Stimulated activated naive CD8-positive, alpha-beta T cell treated with anti-CD3 and anti-CD28 coated beads, Interleukin-15, amount 100 ng/mL, for 72 hours (primary cell): Measurements from ENCODE around the gene GOLGA6L4.
A peak's percentile ranks its signal among the peaks of the same experiment; 100 is the strongest.
"Not testable (repeated sequence)": the region's sequence is repeated elsewhere in the genome, so short reads cannot be mapped to it uniquely, and the experiment has no call there.

ENCODE experiments used
- ATAC-seq: fragments of 150-1000 bp; cut with Tn5 transposase; 2 replicates; pipeline ENCODE4 v1.10.0; 2021; ENCODE audit warnings: mild to moderate bottlenecking, moderate library complexity
- DNase-seq, 2 donors: peaks; one replicate each; pipeline ENCODE4 v3.0.0; 2021 to 2022
- H3K27ac Mint-ChIP-seq, 2 donors: one replicate each; pipeline ENCODE4 v1.8.0; 2022; ENCODE audit warnings: mild to moderate bottlenecking in 2 of 2, mixed read lengths in 2 of 2, moderate library complexity in 2 of 2
- H3K27me3 Mint-ChIP-seq: one replicate; pipeline ENCODE4 v1.8.0; 2022; ENCODE audit warnings: mixed read lengths
- H3K4me1 Mint-ChIP-seq: one replicate; pipeline ENCODE4 v1.8.0; 2022; ENCODE audit warnings: mild to moderate bottlenecking, mixed read lengths
- H3K4me3 Mint-ChIP-seq, 2 donors: one replicate each; pipeline ENCODE4 v1.8.0; 2022; ENCODE audit warnings: mild to moderate bottlenecking in 2 of 2, mixed read lengths in 2 of 2, moderate library complexity in 1 of 2
- H3K9me3 Mint-ChIP-seq, 2 donors: one replicate each; pipeline ENCODE4 v1.8.0; 2022; ENCODE audit warnings: mixed read lengths in 2 of 2

The GOLGA6L4 gene, protein sequence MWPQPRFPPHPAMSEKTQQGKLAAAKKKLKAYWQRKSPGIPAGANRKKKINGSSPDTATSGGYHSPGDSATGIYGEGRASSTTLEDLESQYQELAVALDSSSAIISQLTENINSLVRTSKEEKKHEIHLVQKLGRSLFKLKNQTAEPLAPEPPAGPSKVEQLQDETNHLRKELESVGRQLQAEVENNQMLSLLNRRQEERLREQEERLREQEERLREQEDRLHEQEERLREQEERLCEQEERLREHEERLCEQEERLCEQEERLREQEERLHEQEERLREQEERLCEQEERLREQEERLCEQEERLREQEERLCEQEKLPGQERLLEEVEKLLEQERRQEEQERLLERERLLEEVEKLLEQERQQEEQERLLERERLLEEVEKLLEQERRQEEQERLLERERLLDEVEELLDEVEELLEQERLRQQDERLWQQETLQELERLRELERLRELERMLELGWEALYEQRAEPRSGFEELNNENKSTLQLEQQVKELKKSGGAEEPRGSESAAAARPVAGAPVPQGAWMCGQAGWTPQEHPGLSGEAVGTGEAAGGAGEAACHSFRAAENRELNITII

DNA sequence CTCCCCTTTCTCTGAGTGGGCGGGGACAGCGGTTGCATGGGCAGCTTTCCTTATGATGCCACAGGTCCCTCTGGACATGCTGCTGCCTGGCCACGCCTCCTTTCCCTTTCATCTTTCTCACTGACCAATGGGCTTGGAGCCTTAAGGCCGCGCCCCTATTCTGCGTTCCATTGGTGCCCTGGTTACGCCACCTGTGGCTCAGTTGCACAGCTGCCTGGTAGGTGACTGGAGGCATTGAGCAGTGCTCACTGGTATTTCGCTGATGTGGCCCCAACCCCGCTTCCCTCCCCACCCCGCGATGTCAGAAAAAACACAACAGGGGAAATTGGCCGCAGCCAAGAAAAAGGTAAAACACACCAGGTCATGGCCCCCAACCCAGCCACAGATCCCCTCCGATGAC is at the start of gene GOLGA6L4:
TSS of gene GOLGA6L4 (plus strand) at position 201 of the 400 bp plus-strand sequence. CDS start at position 263, 62 bp downstream.
- not testable (repeated sequence) for ATAC-seq, H3K27ac Mint-ChIP-seq, H3K4me1 Mint-ChIP-seq, DNase-seq, H3K4me3 Mint-ChIP-seq, H3K9me3 Mint-ChIP-seq, H3K27me3 Mint-ChIP-seq

DNA sequence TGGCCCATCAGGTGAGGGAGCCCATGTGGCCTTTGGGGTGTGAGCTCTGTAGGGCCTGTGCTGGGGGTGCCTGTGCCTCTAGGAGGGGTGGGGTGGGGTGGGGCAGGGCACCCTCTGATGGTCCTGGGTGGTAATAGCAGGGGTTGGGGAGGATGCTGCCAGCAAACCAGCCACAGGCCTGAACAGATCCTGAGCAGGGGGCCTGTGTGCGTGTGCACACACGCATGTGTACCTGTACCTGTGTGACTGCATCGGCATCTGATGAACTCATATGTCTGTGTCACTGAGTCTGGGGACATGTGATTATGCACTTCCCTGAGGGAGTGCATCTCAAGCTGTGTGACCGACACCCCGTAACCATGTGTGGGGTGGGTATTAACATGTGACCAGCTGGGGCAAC is 42.6 kb upstream of the GOLGA6L4 start:
- not testable (repeated sequence) for DNase-seq, H3K27me3 Mint-ChIP-seq, H3K9me3 Mint-ChIP-seq, H3K27ac Mint-ChIP-seq, H3K4me1 Mint-ChIP-seq, H3K4me3 Mint-ChIP-seq
- peak; percentile 48 for ATAC-seq

DNA sequence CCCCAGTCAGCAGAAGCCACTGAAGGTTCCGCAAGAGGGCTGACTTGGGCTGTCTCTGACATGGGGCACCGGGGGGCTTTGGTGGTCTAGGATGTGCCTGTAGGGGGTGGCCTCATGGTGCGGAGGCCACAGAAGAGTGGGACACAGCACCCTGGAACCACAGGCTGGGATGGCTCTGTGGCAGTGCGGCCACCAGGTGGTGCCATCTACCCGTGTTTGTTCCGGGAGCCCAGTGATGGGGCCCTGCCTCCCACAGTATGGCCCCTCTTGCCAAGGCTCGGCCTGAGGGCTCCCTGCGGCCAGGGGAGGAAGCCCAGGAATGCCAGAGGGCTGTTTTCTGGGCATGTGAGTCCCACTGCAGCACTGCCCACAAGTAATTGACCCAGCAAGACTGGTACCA is 40.0 kb upstream of the GOLGA6L4 start:
- not testable (repeated sequence) for H3K27me3 Mint-ChIP-seq, H3K4me1 Mint-ChIP-seq, H3K27ac Mint-ChIP-seq, DNase-seq, H3K9me3 Mint-ChIP-seq, H3K4me3 Mint-ChIP-seq
- ATAC-seq, result peak; percentile 79

DNA sequence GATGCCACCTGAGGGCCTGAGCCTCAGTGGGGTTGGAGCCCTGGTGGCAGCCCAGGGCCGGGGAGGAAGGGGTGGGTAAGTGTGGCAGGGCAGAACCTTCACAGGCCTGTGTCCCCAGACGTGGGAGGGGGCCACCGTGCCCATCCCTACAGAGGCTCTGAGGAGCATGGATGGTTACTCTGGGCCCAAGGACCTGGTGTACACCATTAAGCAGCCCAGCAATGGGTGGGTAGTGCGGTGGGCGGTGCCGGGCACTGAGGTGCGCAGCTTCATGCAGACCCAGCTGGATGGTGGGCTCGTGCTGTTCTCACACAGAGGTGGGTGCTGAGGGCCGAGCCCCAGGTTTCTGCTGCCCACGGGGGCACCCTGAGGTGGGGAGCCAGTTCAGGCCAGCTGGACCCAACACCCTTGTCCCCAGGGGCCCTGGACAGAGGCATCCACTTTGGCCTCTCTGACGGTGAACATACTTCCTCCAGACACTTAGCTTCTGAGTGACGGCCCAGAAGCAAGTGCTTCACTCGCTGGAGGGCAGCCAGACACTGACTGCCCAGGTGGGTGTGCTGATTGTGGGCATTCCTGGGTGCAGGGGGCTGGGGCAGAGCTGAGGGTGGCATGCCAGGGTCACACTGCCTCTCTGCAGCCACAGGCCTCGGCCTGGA is 38.9 kb upstream of the GOLGA6L4 start:
- H3K9me3 Mint-ChIP-seq, H3K4me3 Mint-ChIP-seq, DNase-seq, H3K27ac Mint-ChIP-seq, H3K4me1 Mint-ChIP-seq, H3K27me3 Mint-ChIP-seq: not testable (repeated sequence)
- peak; percentile 33 for ATAC-seq

DNA sequence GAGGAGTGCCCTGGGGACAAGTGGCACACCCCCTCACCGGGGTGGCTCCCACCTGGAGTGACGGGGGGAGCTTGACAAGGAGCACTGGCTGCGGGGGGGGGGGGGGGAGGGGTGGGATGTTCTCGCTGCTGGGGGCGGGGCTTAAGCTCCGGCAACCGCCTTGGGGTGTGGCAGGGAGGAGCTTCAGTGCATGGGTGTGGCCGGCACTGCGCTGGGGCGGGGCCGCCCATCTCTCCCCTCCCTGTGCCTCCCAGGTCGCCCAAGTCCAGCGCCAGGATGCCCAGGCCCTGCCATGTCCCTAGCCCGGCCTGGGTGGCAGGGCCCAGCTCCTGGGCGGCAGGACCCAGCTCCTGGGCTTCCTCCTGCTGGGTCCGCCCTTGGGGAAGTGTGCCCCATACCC is 35.7 kb upstream of the GOLGA6L4 start:
- H3K4me3 Mint-ChIP-seq, H3K4me1 Mint-ChIP-seq, H3K27me3 Mint-ChIP-seq, H3K27ac Mint-ChIP-seq, ATAC-seq, H3K9me3 Mint-ChIP-seq, DNase-seq: not testable (repeated sequence)

DNA sequence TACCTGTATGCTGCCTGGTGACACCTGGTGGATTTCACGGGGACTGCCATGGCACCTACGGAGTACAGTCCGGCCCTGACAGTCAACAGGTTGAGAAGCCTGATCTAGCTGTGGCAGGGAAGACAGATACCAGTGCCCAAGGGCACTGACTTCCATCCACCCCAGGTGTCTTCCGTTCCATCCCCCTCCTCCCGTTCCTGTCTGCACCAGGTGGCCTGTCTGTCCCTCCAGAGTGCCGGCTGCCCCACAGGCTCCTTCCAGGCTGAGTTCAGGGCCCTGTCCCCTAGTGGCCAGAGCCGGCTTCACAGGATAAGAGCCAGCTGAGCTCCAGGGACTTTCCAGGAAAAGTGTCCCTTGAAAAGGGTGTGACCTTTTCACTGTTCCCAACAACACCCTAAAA is 10.9 kb downstream of the GOLGA6L4 start:
- not testable (repeated sequence) for ATAC-seq

More for the DNA sequence above, 10.9 kb downstream of the GOLGA6L4 start:
- not testable (repeated sequence) for H3K27ac Mint-ChIP-seq, H3K4me1 Mint-ChIP-seq, H3K9me3 Mint-ChIP-seq, H3K27me3 Mint-ChIP-seq
- peak in 1 of 2 donors; percentile 17 for DNase-seq
- peak overlapping the region in 1 of 2 donors; percentile 56 for H3K4me3 Mint-ChIP-seq
